ENCODE measurements around the gene TOX2.

GRCh38 chr20:43977252-43977651 is 62.6 kb downstream of the TOX2 start:
- TF ChIP-seq CTCF (IDR thresholded peaks at IDR 0.05; ENCODE audit: insufficient read depth, low read depth, low read length) (no peak), EZH2 (IDR thresholded peaks at IDR 0.05; ENCODE audit: insufficient read depth, low read length) (no peak)
